Activated CD8-positive, alpha-beta memory T cell treated with anti-CD3 and anti-CD28 coated beads for 1 hour (primary cell): Measurements from ENCODE around the gene TMPRSS6.
A peak's percentile ranks its signal among the peaks of the same experiment; 100 is the strongest.

Experiments used
- DNase-seq, 2 donors: peaks; one replicate each; pipeline ENCODE4 v3.0.0-alpha.2; 2020; ENCODE audit warnings: low read depth in 1 of 2; ENCODE audit errors: extremely low read depth in 1 of 2

The TMPRSS6 gene

GRCh38 chr22:37140686-37141323, 31.3 kb upstream of the TMPRSS6 start:
- no peak for DNase-seq

GRCh38 chr22:37139762-37140161, 30.2 kb upstream of the TMPRSS6 start:
- no peak for DNase-seq

GRCh38 chr22:37138849-37139561, 29.5 kb upstream of the TMPRSS6 start:
- DNase-seq = no peak

GRCh38 chr22:37137903-37138665, 28.6 kb upstream of the TMPRSS6 start:
- no peak for DNase-seq

- DNase-seq = no peak
These were observed 27.6 kb upstream of the TMPRSS6 start for GRCh38 chr22:37137131-37137530.

- no peak for DNase-seq
These were observed 25.5 kb upstream of the TMPRSS6 start for GRCh38 chr22:37135023-37135422.

GRCh38 chr22:37133304-37134018, 23.9 kb upstream of the TMPRSS6 start:
- DNase-seq = no peak

GRCh38 chr22:37132773-37133172, 23.3 kb upstream of the TMPRSS6 start:
- no peak for DNase-seq

- DNase-seq = no peak
These were observed 20.4 kb upstream of the TMPRSS6 start for GRCh38 chr22:37129866-37130441.

GRCh38 chr22:37128555-37129281, 19.2 kb upstream of the TMPRSS6 start:
- DNase-seq = no peak

- no peak for DNase-seq
These were observed 17.9 kb upstream of the TMPRSS6 start for GRCh38 chr22:37127350-37127878.

GRCh38 chr22:37126882-37127281, 17.4 kb upstream of the TMPRSS6 start:
- no peak for DNase-seq

GRCh38 chr22:37126383-37126782, 16.9 kb upstream of the TMPRSS6 start:
- DNase-seq = no peak

- no peak for DNase-seq
These were observed 14.1 kb upstream of the TMPRSS6 start for GRCh38 chr22:37123649-37124048.

- DNase-seq = no peak
These were observed 13.2 kb upstream of the TMPRSS6 start for GRCh38 chr22:37122598-37123180.

- peak; percentile 74 to 88 for DNase-seq
These were observed 12.5 kb upstream of the TMPRSS6 start for GRCh38 chr22:37121887-37122591.

GRCh38 chr22:37120569-37121340, 11.2 kb upstream of the TMPRSS6 start:
- DNase-seq = no peak

GRCh38 chr22:37119872-37120271, 10.4 kb upstream of the TMPRSS6 start:
- no peak for DNase-seq
